RWPE1 (cell line): ENCODE measurements around the gene ULK2.

Experiments used
- CTCF ChIA-PET: fragments of 350-600 bp; sonication (Branson Sonifier 250); formaldehyde crosslinking; extraction: SDS; loops from one replicate; lab custom pipeline; 2021; lab: Yijun Ruan, JAX
- POLR2A ChIA-PET: fragments of 400-600 bp; formaldehyde crosslinking; extraction: SDS; loops from one replicate; lab custom pipeline; 2020; ENCODE audit warnings: antibody characterized with exemption; ENCODE audit not compliant: low non-redundant PET; lab: Yijun Ruan, JAX
- DNase-seq: peaks from one replicate; pipeline ENCODE4 v3.0.0; 2012; ENCODE audit warnings: low spot score
- H3K27ac ChIP-seq: fragments of 450-650 bp; 2 replicates; pipeline ENCODE4 v1.5.1; 2017
- TF ChIP-seq, protein P1 (sequence below): fragments of 450-650 bp; conservative IDR thresholded peaks from 2 replicates; pipeline ENCODE4 v1.5.1; 2017; ENCODE audit warnings: low read depth, mild to moderate bottlenecking

Gene ULK2

DNA sequence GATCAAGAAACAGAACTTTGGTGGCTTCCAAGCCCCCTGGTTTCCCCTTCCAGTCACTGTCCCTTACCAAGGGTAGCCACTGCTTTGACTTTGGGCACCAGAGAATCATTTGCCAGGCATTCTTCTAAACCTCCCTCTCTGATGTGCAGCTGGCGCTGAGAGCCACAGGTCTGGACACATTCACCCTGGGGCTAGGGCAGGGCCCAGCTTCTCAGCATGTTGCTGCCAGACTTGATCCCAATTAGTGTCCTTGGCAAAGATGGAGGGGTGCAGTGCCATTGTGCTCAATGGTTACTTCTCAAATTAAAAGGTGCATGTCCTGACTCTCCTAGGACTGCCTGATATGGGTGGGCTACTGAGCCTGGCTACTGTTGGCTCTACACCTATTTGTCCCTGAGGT lies 143.8 kb downstream of the ULK2 start:
- peak; percentile 89 for DNase-seq
- CTCF ChIA-PET = interaction anchor here (0.6 kb wide), 1 partner anchor 107 kb away, joined by 6 read pairs; no protein-coding TSS in a partner anchor
- TF ChIP-seq, protein P1, sequence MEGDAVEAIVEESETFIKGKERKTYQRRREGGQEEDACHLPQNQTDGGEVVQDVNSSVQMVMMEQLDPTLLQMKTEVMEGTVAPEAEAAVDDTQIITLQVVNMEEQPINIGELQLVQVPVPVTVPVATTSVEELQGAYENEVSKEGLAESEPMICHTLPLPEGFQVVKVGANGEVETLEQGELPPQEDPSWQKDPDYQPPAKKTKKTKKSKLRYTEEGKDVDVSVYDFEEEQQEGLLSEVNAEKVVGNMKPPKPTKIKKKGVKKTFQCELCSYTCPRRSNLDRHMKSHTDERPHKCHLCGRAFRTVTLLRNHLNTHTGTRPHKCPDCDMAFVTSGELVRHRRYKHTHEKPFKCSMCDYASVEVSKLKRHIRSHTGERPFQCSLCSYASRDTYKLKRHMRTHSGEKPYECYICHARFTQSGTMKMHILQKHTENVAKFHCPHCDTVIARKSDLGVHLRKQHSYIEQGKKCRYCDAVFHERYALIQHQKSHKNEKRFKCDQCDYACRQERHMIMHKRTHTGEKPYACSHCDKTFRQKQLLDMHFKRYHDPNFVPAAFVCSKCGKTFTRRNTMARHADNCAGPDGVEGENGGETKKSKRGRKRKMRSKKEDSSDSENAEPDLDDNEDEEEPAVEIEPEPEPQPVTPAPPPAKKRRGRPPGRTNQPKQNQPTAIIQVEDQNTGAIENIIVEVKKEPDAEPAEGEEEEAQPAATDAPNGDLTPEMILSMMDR = no peak
- POLR2A ChIA-PET = interaction anchor here (0.6 kb wide), 1 partner anchor 29 kb away, joined by 3 read pairs; no protein-coding TSS in a partner anchor
- H3K27ac ChIP-seq = peak overlapping the region; percentile 100
